ENCODE measurements around the gene GGA1. TPM values are rescaled to one million over a fixed set of nuclear protein-coding genes. Genes with fewer than 3 reads are reported as not detected.
A peak's percentile ranks its signal among the peaks of the same experiment; 100 is the strongest.

Gene GGA1
- total RNA-seq, 1 donor from 2014 or later = 80.2 TPM

DNA sequence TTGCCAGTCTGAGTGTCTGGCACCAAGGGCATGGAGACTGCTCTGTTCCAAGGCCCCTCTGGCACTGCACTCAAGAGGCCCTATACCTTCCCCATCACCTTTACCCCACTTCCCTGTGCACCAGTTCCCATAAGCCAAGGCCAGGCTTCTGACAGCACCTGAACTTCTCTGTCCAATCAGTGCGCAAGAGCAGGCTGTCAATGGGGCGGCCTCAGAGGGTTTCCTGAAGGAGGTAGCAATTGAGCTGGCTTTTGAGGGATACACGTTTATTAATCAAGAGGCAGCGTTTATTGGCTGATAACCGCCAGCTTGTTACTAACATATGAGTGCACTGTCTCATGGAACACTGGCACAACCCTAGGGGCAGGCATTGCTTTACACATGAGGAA is 32.9 kb downstream of the GGA1 start:
- H3K4me1 Mint-ChIP-seq (ENCODE audit: unreplicated experiment) = peaks cover 12% of the 10 kb centered on the region

DNA sequence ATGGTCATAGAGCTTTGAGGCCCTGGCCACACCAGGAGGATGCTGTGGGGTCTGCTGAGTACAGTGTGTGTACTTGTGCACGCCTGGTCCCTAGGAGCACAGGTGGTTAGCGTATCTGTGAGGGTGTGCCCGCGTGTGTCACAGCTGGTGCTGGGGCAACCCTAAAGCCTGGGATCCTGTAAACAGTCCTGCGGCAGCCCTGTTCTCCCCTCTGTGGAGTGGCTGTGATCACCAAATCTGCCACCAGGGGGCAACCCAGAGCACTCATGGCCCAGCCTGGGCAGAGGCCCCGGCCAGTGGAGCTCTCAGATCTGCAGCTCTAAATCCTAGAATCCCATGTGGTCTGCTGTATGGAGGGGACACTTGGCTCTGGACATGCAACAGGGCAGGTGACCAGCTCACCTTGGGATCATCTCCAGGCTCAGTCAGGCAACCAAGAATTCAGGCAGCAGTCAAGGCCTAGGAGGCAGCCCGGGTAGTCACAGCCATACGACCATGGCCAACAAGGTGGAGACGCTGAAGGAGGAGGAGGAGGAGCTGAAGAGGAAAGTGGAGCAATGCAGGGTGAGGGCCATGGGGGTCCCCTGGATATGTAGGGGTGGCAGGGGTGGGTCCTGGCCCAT is 34.7 kb downstream of the GGA1 start:
- DNase-seq (ENCODE audit: extremely low spot score, unreplicated experiment) = peak; percentile 92
- H3K27me3 Mint-ChIP-seq = no peaks in the 10 kb centered on the region

More for the DNA sequence above, 32.9 kb downstream of the GGA1 start:
- Mint-ChIP-seq H3K4me3 (peak overlapping the region; percentile 31), H3K27ac (no peak overlapping the region), H3K27me3 (no peaks in the 10 kb centered on the region), H3K36me3 (no peaks in the 10 kb centered on the region), H3K9me3 (no peaks in the 10 kb centered on the region)
- TF ChIP-seq, protein P1, sequence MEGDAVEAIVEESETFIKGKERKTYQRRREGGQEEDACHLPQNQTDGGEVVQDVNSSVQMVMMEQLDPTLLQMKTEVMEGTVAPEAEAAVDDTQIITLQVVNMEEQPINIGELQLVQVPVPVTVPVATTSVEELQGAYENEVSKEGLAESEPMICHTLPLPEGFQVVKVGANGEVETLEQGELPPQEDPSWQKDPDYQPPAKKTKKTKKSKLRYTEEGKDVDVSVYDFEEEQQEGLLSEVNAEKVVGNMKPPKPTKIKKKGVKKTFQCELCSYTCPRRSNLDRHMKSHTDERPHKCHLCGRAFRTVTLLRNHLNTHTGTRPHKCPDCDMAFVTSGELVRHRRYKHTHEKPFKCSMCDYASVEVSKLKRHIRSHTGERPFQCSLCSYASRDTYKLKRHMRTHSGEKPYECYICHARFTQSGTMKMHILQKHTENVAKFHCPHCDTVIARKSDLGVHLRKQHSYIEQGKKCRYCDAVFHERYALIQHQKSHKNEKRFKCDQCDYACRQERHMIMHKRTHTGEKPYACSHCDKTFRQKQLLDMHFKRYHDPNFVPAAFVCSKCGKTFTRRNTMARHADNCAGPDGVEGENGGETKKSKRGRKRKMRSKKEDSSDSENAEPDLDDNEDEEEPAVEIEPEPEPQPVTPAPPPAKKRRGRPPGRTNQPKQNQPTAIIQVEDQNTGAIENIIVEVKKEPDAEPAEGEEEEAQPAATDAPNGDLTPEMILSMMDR (conservative IDR thresholded peaks at IDR 0.05) = no peak
- no peak for DNase-seq (ENCODE audit: extremely low spot score, unreplicated experiment)

DNA sequence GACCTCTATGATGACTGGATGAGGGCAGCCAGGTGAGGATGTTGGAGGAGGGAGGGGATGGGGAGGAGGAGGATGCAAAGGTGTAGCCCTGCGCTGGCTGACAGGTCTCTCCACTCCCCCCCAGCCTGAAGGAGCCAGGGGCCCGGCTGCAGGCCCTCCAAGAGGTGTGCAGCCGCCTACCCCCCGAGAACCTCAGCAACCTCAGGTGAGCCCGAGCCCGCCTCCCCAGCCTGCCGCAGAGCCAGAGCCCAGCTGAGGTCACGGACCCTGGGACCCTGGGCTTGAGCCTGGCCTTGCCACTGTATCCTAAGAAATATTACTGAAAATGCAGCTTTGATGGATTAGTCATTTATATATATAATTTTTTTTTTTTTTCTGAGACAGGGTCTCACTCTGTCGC is 38.7 kb downstream of the GGA1 start:
- no peak overlapping the region for H3K4me3 Mint-ChIP-seq
- TF ChIP-seq, protein P1 (conservative IDR thresholded peaks at IDR 0.05) = no peak
- no peak overlapping the region for H3K27ac Mint-ChIP-seq
- no peaks in the 10 kb centered on the region for H3K9me3 Mint-ChIP-seq
- peaks cover 6% of the 10 kb centered on the region for H3K4me1 Mint-ChIP-seq (ENCODE audit: unreplicated experiment)
- H3K36me3 Mint-ChIP-seq = no peaks in the 10 kb centered on the region
- no peak for DNase-seq (ENCODE audit: extremely low spot score, unreplicated experiment)
- no peaks in the 10 kb centered on the region for H3K27me3 Mint-ChIP-seq

More for the DNA sequence above, 34.7 kb downstream of the GGA1 start:
- H3K9me3 Mint-ChIP-seq = no peaks in the 10 kb centered on the region
- H3K36me3 Mint-ChIP-seq = no peaks in the 10 kb centered on the region
- peak overlapping the region; percentile 39 for H3K4me3 Mint-ChIP-seq
- peak overlapping the region; percentile 34 for H3K27ac Mint-ChIP-seq
- TF ChIP-seq, protein P1 (conservative IDR thresholded peaks at IDR 0.05) = peak; percentile 94
- H3K4me1 Mint-ChIP-seq (ENCODE audit: unreplicated experiment) = peaks cover 12% of the 10 kb centered on the region

DNA sequence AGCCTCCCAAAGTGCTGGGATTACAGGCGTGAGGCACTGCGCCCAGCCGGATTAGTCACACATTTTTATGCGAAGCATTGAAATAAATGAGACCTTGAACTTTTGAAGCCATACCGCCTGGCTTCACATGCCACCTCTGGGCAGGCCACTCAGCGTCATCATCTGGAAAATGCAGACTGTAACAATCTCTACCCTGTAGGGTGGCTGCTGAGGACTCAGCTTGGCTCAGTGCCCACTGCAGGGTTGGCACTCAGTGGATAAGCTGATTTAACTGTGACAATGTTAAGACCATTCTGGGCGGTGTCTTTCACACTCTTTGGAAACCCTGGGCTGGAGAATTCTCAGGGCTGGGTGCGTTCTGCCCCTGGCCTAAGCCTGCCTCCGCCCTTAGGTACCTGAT is 39.3 kb downstream of the GGA1 start:
- TF ChIP-seq, protein P1 (conservative IDR thresholded peaks at IDR 0.05) = no peak
- peaks cover 6% of the 10 kb centered on the region for H3K4me1 Mint-ChIP-seq (ENCODE audit: unreplicated experiment)
- DNase-seq (ENCODE audit: extremely low spot score, unreplicated experiment) = no peak
- H3K27ac Mint-ChIP-seq = no peak overlapping the region
- H3K36me3 Mint-ChIP-seq = no peaks in the 10 kb centered on the region
- H3K4me3 Mint-ChIP-seq = no peak overlapping the region
- no peaks in the 10 kb centered on the region for H3K27me3 Mint-ChIP-seq
- no peaks in the 10 kb centered on the region for H3K9me3 Mint-ChIP-seq

DNA sequence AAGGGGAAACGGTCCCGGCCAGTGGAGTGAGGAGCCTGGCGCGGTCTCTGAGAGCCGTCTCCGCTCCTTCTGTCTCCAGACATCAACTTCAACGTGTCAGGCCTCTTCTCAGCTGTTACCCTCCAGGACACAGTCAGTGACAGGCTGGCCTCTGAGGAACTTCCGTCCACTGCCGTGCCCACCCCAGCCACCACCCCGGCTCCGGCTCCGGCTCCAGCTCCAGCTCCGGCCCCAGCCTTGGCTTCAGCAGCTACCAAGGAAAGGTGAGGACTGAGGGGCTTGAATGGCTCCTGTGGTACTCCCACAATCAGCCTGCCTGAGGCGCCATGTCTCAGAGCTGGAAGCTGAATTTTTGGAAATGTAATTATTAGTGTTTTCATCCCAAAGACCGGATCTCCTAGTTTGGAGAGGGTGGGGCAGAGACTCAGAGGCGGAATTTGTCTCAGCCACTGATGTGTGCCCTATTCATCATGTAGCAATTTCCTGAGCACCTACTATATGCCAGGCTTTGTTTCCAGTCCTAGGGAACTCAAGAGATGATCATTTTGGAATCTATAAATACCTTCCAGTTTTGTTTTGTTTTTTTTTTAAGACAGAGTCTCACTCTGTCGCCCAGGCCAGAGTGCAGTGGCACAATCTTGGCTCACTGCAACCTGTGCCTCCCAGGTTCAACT is 42.0 kb downstream of the GGA1 start:
- Mint-ChIP-seq H3K27me3 (no peaks in the 10 kb centered on the region), H3K36me3 (no peaks in the 10 kb centered on the region)
- TF ChIP-seq, protein P1 (conservative IDR thresholded peaks at IDR 0.05) = no peak

More for the DNA sequence above, 42.0 kb downstream of the GGA1 start:
- no peak overlapping the region for H3K4me3 Mint-ChIP-seq
- H3K9me3 Mint-ChIP-seq = no peaks in the 10 kb centered on the region
- H3K4me1 Mint-ChIP-seq (ENCODE audit: unreplicated experiment) = no peaks in the 10 kb centered on the region
- H3K27ac Mint-ChIP-seq = no peak overlapping the region
- no peak for DNase-seq (ENCODE audit: extremely low spot score, unreplicated experiment)
